Thyroid gland (tissue), 4 donors: ENCODE measurements around the gene MDK. TPM values are rescaled to one million over a fixed set of nuclear protein-coding genes. Genes with fewer than 3 reads are reported as not detected.

Source experiments
- DNase-seq, 2 donors: peaks; one replicate each; pipeline ENCODE4 v3.0.0-alpha.2; 2019
- H3K27ac ChIP-seq, 3 donors: fragments of 200-600 bp; sonication (generic); 1 replicate in 2 of 3; 2 replicates in 1 of 3; pipeline ENCODE4 v1.5.1; 2016 to 2019; ENCODE audit warnings: mild to moderate bottlenecking in 1 of 3, moderate library complexity in 1 of 3
- H3K27me3 ChIP-seq: fragments of 200-600 bp; sonication (generic); one replicate; pipeline ENCODE4 v1.5.1; 2019
- H3K36me3 ChIP-seq, 2 donors: fragments of 200-600 bp; sonication (generic); one replicate each; pipeline ENCODE4 v1.5.1; 2016 to 2019
- H3K4me1 ChIP-seq, 2 donors: fragments of 200-600 bp; sonication (generic); one replicate each; pipeline ENCODE4 v1.5.1; 2017 to 2019
- H3K4me3 ChIP-seq, 3 donors: fragments of 200-600 bp; sonication (generic); replicated peaks in 1 of 3; 1 replicate in 2 of 3; 2 replicates in 1 of 3; pipeline ENCODE4 v1.5.1; 2016; ENCODE audit warnings: mild to moderate bottlenecking in 1 of 3
- H3K9me3 ChIP-seq: fragments of 200-600 bp; sonication (generic); one replicate; pipeline ENCODE4 v1.5.1; 2017
- CTCF ChIP-seq, 6 experiments: fragments of 200-600 bp in 3 of 6; fragments of 450-650 bp in 3 of 6; sonication (generic) in 3 of 6; IDR thresholded peaks; one replicate each; pipeline ENCODE4 v1.5.1; 2016 to 2019; ENCODE audit warnings: antibody characterized with exemption in 6 of 6, mild to moderate bottlenecking in 2 of 6, inconsistent platforms in 1 of 6, moderate library complexity in 1 of 6
- POLR2A ChIP-seq, 2 donors: fragments of 450-650 bp; IDR thresholded peaks; one replicate each; pipeline ENCODE4 v1.6.1; 2017; ENCODE audit warnings: antibody characterized with exemption in 2 of 2, mild to moderate bottlenecking in 2 of 2, moderate library complexity in 1 of 2
- WGBS, 2 donors: methylation state at CpG; one replicate each; pipeline ENCODE4 v1.1.5; 2017; 5-methylcytosine and 5-hydroxymethylcytosine counted together
- intact Hi-C: fragments of 100-400 bp; cut with DNase I; formaldehyde crosslinking; loops from one replicate; pipeline ENCODE4 v1.15.1; 2023
- total RNA-seq, 4 donors: library from RNA; depleted of rRNA; stranded (reverse); fragments of >200 nt; gene quantifications; one replicate each; pipeline ENCODE4 v1.2.3, GENCODE V29; 2016

Gene MDK
- total RNA-seq, 4 donors from 2014 or later: 3.3 to 24.3 (median 16.7) TPM

- DNase-seq: no peak
- H3K27me3 ChIP-seq: peaks cover 14% of the 10 kb centered on the region
- no peak overlapping the region for H3K4me3 ChIP-seq
- intact Hi-C loops: no loop called here
- no peaks in the 10 kb centered on the region for H3K9me3 ChIP-seq
- WGBS, 2 donors: 57 to 64% methylated on average over 5 of the region's 5 CpGs
- TF ChIP-seq CTCF (IDR thresholded peaks at IDR 0.05) (no peak), POLR2A (IDR thresholded peaks at IDR 0.05) (no peak)
- H3K36me3 ChIP-seq: no peaks in the 10 kb centered on the region
- H3K27ac ChIP-seq: no peak overlapping the region
- peaks cover 15 to 40% of the 10 kb centered on the region in 2 donors for H3K4me1 ChIP-seq
These were observed 6.0 kb downstream of the MDK start for GRCh38 chr11:46387456-46387855.

- peaks cover 14% of the 10 kb centered on the region for H3K27me3 ChIP-seq
- WGBS, 2 donors: 15 to 20% methylated on average over 23 to 24 of the region's 24 CpGs
These were observed 6.6 kb downstream of the MDK start for GRCh38 chr11:46387919-46388618.

GRCh38 chr11:46388619-46389449, 7.4 kb downstream of the MDK start:
- no peak for DNase-seq
- peaks cover 19 to 39% of the 10 kb centered on the region in 2 donors for H3K4me1 ChIP-seq
- no peak for TF ChIP-seq CTCF (IDR thresholded peaks at IDR 0.05)
- no peak for TF ChIP-seq POLR2A (IDR thresholded peaks at IDR 0.05)
- 6 to 8% methylated on average over 13 to 21 of the region's 21 CpGs for WGBS, 2 donors
- H3K4me3 ChIP-seq: no peak overlapping the region
- no peaks in the 10 kb centered on the region for H3K9me3 ChIP-seq
- peaks cover 14% of the 10 kb centered on the region for H3K27me3 ChIP-seq
- intact Hi-C loops: no loop called here
- H3K36me3 ChIP-seq: no peaks in the 10 kb centered on the region
- H3K27ac ChIP-seq: no peak overlapping the region

More at GRCh38 chr11:46387919-46388618, 6.6 kb downstream of the MDK start:
- no peak overlapping the region for H3K4me3 ChIP-seq
- H3K9me3 ChIP-seq: no peaks in the 10 kb centered on the region
- H3K4me1 ChIP-seq: peaks cover 19 to 39% of the 10 kb centered on the region in 2 donors
- intact Hi-C loops: no loop called here
- no peak for DNase-seq
- H3K27ac ChIP-seq: no peak overlapping the region
- H3K36me3 ChIP-seq: no peaks in the 10 kb centered on the region
- TF ChIP-seq CTCF (IDR thresholded peaks at IDR 0.05): no peak
- no peak for TF ChIP-seq POLR2A (IDR thresholded peaks at IDR 0.05)

- Histone ChIP-seq H3K36me3 (no peaks in the 10 kb centered on the region), H3K27ac (no peak overlapping the region), H3K4me1 (peaks cover 19 to 39% of the 10 kb centered on the region in 2 donors), H3K4me3 (no peak overlapping the region), H3K9me3 (no peaks in the 10 kb centered on the region), H3K27me3 (peaks cover 14% of the 10 kb centered on the region)
- WGBS, 2 donors: 3% methylated on average over 39 of the region's 80 CpGs; no CpG with 5 or more reads in 1 of the 2 donors
- peak; percentile 64 to 65 for DNase-seq
- TF ChIP-seq POLR2A (IDR thresholded peaks at IDR 0.05) (no peak), CTCF (IDR thresholded peaks at IDR 0.05) (peak; percentile 47 to 88 (median 76))
- intact Hi-C loops: loop anchor here (5.0 to 10.0 kb wide), 2 partner anchors 138 to 225 kb away; partner anchors contain the start of genes ATG13 and HARBI1
These were observed 8.2 kb downstream of the MDK start for GRCh38 chr11:46389450-46390330.
